Fibroblast of peridontal ligament (primary cell): ENCODE results near the gene NECAB2.

Source experiments
- DNase-seq: peaks from one replicate; pipeline ENCODE4 v3.0.0-alpha.2; 2010; ENCODE audit errors: extremely low read depth

The NECAB2 gene

DNA sequence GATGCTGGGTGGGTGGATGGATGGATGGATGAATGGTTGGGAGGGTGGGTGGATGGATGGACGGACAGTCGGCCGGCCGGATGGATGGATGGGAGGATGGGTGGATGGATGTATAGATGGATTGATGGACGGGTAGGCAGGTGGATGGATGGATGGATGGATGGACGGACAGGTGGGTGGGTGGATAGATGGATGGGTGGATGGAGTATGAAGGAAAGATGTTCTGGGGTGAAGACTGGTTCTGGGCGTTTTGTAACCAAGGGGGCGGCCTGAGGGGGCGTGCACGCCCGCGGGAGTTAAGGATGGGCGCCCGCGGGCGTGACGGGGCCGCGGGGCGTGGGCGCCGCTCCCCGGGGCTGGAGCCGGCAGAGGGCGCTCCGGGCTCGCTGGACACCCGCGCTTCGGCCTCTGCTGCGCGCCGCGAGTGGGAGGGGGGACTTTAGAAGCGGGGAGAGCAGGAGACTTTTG is at the start of gene NECAB2:
TSS of gene NECAB2 (plus strand) at position 407 of the 468 bp plus-strand sequence. CDS start 405 bp downstream, outside the sequence.
- peak; percentile 13 for DNase-seq

DNA sequence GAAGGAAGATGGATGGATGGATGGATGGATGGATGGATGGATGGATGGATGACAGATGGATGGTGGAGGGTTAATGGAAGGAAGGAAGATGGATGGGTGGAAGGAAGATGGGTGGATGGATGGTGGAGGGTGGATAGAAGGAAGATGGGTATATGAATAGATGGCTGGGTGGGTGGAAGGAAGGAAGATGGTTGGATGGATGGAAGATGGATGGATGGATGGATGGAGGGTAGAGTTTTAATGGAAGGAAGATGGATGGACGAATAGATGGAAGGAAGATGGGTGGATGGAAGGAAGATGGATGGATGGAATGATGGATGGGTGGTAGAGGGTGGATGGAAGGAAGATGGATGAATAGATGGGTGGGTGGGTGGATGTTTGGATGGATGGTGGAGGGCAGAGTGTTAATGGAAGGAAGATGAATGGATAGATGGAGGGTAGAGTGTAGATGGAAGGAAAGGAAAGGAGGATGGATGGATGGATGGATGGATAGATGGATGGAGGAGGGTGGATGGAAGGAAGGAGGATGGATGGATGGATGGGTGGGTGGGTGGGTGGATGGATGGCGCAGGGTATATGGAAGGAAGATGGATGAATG is 47.1 kb upstream of the NECAB2 start:
- DNase-seq, result no peak

DNA sequence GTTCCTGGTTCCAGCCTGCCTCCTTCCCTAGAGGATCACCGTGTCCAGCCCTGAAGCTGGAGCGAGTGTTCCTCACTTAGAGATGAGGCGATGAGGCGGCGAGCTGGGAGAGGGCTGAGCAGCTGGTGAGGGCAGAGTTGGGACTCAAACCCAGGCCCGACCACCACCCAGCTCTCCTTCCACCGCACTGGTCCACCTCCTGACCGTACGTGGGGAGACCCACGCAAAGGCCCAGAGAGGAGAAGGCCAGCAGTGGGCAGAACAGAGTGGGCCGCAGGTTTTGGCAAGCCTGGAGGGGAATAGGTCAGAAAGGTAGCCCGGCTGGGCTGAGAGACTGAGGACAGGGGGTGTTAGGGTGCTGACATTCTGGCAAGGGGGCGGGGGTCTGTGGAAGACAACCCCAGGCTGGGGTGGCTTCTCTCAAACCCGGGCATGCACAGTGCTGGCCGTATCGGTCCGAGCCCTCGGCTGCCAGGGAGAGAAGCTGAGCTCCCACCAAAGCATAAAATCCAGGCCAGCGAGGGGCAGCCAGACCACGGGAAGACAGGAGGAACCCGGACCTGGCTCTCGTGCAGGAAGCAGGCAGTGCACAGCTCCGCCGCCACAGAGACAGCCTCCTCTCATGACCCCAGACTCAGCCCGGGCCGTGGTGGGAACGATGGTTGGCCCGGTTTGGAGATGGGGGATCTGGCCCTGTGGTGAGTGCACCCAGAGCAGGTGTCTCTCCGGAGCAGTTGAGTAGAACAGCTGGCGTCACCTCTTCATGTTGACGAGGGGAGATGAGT is 44.3 kb upstream of the NECAB2 start:
- no peak for DNase-seq

DNA sequence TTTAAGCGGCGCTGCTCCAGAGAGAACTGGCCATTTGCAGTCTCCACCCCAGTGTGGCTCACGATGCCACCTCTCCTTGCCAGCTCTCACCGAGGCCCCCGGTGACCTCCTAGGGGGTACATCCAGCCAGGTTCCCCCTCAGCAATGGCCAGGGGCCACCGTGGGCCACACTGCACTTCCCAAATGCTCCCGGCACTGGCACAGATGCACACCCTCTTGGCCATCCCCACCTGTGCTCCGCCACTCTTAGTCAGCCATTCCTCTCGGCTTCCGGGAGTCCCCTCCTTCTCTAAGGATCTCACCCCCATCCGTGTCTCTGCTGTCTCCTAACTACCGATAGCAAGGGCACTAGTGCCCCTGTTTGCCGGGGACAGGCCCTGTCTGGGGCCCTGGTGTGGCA is 43.4 kb upstream of the NECAB2 start:
- no peak for DNase-seq

DNA sequence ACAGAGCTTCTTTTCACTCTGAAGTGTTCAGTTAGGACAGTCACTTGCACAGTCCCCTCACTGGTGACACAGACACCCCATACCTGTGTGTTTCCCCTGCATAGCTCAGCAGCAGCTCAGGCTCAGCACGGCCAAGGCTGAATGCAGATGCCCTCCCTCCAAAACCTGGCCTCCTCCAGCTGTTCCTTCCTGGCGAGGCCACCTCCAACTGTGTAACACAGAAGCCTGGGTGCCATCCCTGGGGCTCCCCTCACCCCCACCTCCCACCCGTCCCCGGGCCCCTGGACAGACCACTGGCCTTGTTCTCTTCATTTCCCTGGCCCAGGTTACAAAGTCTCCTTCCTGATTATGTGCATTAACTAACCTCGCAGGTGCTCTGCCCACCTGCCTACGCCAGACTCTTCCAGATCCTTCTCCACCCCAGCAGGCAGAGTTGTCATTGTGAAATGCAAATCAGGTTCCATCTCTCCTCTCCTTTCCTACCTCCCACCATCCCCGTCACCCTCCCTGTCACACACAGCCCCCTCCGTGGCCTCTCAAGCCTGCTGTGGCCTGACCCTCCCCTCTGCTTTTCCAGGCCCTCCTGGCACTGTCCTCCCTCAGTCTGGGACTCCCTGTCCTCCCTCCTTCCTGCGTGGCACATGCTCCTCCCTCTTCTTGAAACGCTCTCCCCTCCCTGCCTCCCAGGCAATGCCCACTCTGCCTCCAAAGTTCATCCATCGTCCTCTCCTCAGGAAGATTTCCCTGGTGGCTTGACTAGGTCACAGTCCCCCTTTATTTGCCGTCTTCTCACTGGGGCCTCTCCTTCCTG is 42.7 kb upstream of the NECAB2 start:
- no peak for DNase-seq

DNA sequence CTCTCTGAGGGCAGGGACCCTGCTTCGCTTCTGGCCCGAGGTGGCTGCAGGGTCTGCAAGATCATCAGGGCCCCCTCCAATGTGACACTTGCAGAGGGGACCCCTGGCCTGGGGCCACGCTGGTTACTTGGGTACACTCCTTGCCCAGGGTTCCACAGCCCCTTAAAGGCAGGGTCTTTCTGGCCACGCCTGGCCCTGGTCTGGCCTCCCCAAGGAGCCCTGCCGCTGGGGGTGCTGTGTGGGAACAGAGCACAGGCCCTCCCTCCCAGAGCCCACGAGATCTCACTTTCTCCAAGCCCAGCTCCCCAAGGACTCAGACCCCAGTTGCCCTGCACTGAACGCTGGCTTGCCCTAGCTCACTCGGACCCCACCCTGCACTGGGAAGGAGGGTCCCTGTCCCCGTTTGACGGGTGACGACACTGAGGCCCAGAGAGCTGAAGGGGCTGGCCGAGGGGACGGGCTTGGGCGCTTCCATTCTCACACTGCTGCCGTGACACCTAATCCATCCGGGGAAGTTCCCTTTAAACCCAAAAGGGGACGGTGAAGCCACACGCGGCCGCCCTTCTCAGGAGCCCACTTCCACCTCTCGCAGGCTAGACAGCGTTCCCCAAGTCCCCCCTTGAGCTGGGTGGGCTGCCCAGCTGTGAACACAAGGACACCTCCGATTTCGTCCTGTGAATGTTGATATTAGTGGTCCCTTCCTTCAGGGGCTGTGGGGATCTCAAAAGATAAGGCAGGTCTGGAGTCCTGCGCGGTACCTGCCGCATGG is 41.9 kb upstream of the NECAB2 start:
- DNase-seq, result no peak

DNA sequence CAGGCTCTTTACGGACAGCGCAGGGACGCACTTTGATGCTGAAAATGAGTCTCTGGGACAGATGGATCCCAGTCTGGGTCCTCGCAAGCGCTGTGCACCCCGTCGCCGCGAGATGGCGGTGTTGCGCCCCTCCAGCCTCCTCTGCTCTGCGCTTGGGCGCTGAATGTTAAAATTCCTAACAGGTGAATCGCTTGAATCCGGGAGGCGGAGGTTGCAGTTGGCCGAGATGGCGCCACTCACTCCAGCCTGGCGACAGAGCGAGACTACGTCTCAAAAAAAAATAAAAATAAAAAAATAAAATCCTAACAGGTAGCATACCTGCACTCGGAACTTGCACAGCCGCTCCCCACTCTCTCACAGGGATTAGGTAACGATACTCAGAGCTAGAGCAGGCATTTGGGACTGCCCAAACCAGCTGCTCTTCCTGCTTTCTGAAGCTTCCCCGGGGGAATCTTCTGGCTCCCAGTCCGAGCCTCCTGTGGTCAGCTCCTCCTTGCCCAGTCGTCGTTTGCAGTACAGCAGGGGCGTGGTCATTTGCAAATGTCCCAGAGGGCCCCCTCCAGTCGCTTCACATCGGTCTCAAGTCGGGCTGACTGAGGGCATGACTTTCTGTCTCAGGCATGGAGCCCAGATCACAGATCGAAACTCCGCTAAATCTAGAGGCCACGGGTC is 41.2 kb upstream of the NECAB2 start:
- DNase-seq, result peak; percentile 56

DNA sequence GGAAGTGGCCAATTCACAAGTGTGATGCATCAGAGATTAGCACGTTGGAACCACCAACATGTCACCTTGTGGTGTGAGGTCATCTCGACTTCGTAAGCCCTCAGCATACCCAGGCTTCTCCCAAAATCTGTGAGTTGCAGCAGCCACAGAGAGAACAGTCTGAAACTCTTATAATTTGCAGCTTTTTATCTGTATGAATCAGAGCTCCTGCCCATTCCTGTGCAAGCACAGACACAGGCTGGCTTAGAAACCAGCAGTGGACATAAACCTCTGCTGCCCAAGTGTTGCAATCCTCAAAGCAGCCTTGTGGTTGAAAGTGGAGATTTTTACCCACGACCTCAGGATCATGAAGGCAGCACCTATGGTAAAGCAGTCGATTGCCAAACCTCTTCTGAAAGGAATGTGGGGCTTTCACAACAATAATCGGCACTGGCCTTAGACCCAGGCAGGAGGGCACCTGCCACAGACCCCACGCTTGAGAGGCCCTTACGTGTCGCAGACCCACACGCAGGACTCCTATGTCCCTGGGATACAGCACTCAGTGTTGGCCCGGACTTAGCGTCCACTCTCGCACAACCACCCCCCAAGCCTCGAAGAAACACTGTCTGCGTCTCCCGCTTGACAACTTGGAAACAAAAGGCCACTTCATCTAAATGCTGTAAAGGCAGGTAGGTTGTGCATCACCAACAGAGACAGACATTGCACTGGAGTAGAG is 39.5 kb upstream of the NECAB2 start:
- peak; percentile 80 for DNase-seq

DNA sequence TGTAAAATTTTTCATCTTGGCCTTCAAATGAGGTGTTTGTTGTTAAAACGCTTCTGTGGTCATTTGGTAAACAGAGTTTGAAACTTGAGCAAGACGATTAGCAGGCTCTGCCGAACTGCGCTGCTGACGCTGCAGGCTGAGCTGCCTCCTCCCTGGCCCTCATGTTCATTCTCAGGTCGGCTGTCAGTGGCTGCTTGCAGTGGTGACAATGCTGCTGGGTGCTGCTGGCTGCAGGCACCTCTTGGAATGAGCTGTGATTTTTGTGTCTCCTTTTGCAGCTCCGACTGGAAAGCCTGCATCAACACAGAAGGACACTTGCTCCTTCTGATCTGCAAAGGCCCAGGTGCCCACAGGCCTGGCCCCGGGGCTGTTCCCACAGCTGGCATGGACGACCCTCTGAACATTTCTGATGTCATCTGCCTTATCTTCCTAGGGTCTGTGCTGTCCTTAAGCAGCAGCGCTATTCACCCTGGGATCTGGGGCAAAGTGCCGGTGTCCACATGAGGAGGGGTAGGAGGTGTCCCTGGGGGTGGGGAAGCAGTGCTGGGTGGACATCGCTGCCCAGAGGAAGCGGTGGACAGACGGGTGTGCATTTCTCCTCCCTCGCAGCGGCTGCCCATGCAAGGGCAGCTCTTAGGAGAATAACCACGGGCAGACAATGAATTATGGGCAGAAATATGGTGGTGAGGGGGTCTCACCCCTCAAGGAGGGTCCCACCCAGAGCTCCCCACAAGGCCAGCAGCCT is 38.1 kb upstream of the NECAB2 start:
- DNase-seq, result no peak

DNA sequence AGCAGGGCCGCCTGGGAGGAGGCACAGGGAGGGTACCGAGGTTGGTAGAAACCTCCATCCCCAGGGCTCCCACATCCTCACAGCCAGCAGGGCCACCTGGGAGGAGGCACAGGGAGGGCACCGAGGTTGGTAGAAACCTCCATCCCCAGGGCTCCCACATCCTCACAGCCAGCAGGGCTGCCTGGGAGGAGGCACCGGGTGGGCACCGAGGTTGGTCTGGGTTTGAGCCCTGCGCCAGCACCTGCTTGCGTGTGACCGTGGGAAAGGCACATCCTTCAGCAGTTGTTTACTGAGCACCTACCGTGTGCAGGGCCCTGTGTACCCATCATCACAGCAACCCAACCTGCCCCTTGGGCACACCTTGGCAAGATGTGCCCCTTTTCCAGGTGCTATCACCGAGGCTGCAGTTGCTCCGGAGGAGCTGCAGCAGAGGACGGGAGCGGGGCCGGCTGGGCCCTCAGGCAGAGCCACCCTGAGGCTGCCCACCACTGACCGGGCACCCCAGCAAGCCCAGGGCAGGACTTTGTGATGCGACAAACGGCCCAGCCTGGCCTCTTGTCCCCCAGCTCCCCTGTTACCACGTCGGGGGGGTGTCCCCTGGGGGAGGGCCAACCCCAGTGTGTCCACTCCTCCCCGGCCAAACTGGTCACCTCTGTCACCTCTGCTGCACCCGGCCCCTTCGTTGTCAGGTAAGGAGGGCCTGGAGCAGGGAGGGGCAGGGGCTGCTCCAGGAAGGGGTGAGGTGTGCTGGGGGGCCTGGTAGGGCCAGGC is 37.1 kb upstream of the NECAB2 start:
- DNase-seq, result no peak

DNA sequence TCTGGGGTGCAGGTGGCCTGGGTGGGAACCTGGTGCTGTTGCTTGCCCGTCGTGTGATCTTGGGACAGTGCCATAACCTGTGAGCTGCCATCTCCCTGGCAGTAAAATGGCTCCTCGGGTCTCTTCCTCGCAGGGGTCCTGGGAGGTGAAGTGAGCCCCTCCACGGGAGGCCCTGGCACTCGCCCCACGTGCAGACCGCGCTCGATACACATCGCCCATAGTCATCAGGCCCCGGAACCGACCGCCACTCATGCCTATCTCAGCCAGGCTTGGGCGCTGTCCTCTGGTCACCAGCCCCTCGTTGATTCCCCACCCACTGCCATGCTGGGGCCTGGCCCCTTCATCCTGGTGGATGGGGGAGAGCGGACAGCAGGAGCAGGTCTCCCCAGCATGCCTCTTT is 36.5 kb upstream of the NECAB2 start:
- DNase-seq, result no peak

DNA sequence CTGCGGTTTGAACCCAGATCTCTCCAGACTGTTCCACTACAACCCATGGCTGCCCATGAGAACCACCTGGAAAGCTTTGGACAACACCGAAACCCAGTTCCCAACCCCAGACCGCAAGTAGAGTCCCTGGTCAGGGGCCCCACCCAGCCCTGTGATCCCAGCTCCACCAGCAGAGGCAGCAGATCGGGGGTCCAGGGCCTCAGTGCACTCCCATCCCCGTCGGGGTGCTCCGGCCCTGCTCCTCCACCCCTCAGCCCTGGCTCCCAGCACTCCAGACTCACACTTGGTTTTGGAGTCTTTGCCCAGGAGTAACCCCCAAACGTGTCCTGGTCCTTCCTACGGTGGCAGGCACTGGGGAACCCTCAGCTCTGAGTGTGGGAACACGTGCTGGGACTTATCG is 35.7 kb upstream of the NECAB2 start:
- DNase-seq, result no peak

DNA sequence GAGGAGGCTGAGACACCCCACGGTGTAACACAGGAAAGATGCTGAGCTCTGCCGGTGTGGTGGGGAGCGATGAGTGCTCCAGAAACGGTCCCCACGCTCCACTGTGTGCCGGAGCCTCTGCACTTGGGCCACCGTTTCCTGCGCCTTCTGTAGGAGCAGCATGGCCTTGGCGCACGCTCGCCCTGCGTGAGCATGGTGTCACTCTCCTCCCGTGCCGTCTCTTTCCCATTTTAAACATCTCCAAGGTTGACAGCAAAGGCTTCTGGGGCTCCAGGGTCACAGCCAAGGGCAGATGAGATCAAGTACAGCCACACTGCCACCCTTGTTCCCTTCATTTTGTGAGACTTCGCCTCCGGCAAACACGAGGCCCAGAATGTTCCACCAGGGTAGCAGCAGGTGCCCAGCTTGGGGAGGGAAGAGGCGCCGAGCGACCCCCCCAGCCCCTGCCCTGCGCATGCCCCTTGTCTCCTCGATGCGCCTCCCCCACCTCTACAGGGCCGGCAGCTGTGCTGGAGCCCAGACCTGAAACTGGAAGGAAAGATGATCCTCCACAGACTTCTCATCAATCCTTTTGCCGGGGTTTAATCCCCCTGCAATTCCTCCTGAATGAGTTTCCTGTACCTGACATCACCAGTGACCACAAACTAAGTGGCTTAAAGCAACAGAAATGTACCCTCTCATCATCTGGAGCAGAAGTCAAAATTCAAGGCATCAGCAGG is 34.9 kb upstream of the NECAB2 start:
- DNase-seq, result peak; percentile 43

DNA sequence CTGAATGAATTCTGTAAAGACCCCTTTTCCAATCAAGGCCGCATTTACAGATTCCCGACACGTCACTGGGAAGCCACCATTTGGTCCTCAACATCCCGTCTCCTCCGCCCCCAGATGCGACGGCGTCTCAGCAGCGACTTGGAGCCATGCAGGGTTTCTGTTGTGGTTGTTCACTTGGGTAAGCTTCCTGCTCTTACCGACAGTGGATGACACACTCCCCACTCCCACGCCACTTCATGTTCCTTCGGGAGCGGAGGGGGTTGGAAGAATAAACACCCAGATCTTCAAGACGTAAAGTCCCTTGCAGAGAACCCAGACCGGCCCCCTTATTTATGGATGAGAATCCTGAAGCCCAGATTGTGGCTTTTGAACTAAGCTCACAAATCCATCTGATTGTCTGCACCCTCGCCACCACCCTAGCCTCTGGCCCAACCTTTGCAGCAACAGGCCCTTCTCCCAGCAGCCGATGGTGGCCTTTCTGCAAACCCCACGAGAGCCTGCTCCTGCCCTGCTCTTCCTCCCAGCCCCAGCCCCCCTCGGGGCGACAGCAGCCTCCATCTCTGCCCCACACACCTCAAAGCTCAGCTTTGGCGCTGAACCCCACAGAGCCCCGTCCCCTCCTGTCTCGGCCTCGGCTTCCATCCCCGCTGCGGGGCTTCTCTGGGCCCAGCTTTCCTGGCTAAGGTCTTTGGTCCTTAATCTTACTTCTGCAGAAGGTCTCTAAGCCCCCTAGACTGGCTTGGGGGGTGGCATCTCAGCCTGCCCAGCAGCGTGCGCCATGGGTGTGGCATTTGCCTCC is 34.0 kb upstream of the NECAB2 start:
- peak; percentile 61 for DNase-seq

DNA sequence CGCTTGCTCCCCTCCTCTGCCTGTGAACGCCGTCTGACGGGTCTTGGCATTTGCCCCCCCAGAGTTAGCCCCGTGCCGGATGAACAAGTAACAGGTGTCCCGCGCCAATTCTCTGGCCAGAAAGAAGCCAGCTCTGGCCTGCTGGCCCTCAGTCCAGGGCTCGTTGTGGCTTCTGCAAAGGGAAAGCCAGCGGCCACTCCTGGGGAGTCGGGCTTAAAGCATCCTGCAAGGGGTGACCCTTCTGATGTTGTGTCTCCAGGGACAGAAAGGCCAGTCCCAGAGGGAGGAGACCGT is 33.4 kb upstream of the NECAB2 start:
- DNase-seq, result no peak

DNA sequence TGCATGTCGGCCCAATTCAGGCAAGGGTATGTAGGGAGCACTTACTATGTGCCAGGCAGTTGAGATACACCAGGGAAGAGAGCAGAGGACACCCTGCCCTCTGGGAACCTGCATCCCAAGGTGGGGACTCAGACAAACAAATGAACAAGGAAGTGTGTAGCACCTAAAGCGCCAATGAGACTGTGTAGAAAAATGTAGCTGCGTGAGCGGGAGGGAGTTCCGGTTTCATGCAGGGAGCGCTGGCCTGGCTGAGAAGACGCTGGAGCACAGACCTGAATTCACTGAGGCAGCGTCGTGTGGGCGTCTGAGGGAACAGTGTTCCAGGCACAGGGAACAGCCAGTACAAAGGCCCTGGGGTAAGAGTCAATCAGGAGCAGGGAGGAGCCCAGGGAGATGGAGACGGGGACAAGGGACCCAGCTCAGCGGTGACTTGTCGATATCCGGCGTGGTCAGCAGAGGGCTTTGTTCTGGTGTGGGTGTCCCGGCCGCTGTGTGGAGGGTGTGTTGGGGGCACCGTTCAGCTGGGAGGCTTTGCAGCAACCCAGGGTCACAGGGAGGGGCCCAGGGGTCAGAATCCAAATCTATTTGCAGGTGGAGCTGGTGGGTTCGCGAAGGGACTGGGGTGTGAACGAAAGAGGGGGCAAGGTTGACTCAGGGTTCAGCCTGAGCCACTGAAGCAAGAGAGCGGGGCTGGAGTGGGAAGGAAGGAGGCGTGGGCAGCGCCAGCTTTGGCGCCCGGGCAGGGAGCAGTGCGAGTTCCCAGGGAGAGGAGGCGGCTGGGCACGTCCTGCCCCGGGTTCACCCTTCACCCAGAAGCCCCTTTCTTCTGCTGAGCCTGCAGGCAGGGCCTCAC is 32.8 kb upstream of the NECAB2 start:
- DNase-seq, result no peak

DNA sequence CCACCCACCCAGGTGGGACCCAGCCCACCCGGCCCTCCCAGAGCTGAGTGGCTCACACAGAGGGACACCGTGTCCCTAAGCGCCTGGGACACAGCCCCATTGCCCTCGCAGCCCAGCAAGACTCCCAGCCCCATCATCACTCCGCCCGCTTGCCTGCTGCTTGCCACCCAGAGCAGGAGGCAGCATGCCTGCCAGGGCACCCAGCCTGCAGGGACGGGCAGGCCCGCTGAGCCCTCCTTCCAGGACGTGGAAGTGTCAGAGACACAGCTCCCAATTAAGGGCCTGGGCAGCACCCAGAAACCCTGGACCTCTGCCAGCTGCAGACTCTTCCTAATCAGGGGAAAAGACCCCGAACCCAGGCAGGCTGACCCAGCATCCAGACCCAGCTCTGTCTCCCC is 32.2 kb upstream of the NECAB2 start:
- DNase-seq, result no peak
